Left lung (tissue), 10 donors: Measurements from ENCODE around the gene SIKE1. TPM values are rescaled to one million over a fixed set of nuclear protein-coding genes. Genes with fewer than 3 reads are reported as not detected.
"Not testable (repeated sequence)": the region's sequence is repeated elsewhere in the genome, so short reads cannot be mapped to it uniquely, and the experiment has no call there.

Source experiments
- ATAC-seq: fragments of 200-7000 bp; cut with Tn5 transposase; one replicate; pipeline ENCODE4 v1.9.1; 2020; ENCODE audit warnings: moderate library complexity
- DNase-seq, 4 donors: peaks; one replicate each; pipeline ENCODE4 v3.0.0-alpha.2; 2013 to 2020
- H3K27ac ChIP-seq, 2 donors: fragments of 200-600 bp; sonication (generic) in 1 of 2; one replicate each; pipeline versions ENCODE4 v1.5.0 to v1.8.0; 2020 to 2021
- H3K27me3 ChIP-seq, 2 donors: fragments of 200-600 bp; sonication (generic) in 1 of 2; one replicate each; pipeline versions ENCODE4 v1.5.0 to v1.8.0; 2020 to 2021
- H3K36me3 ChIP-seq, 2 donors: fragments of 200-600 bp; sonication (generic) in 1 of 2; one replicate each; pipeline versions ENCODE4 v1.5.0 to v1.8.0; 2020 to 2021
- H3K4me1 ChIP-seq, 2 donors: fragments of 200-600 bp; one replicate each; pipeline ENCODE4 v1.8.0; 2021
- H3K4me3 ChIP-seq, 2 donors: fragments of 200-600 bp; sonication (generic) in 1 of 2; one replicate each; pipeline versions ENCODE4 v1.5.0 to v1.8.0; 2020 to 2021; ENCODE audit warnings: mild to moderate bottlenecking in 1 of 2
- H3K9me3 ChIP-seq, 2 donors: fragments of 200-600 bp; sonication (generic) in 1 of 2; one replicate each; pipeline versions ENCODE4 v1.5.0 to v1.8.0; 2020 to 2021
- intact Hi-C, 2 donors: fragments of 100-400 bp; cut with DNase I; formaldehyde crosslinking; loops; one replicate each; pipeline versions ENCODE4 v1.11.2 to v1.14.2; 2022
- polyA plus RNA-seq, 6 donors: library from polyadenylated mRNA; unstranded; fragments of 120-200 nt; gene quantifications; one replicate each; pipeline ENCODE4 v1.2.1, GENCODE V29; 2013; ENCODE audit not compliant: insufficient read length in 6 of 6
- total RNA-seq, 2 donors: library from RNA; stranded (reverse); fragmentation: NEBNext Ultra II Directional; extraction: Animal tissue kit (Norgen Biotek cat#: 25700); gene quantifications; one replicate each; pipeline ENCODE4 v1.2.1, GENCODE V29; 2021
- TF ChIP-seq, protein P1 (sequence below), 2 donors: fragments of 200-600 bp; sonication (generic) in 1 of 2; IDR thresholded peaks; one replicate each; pipeline versions ENCODE4 v1.5.0 to v1.8.0; 2021; ENCODE audit warnings: antibody characterized with exemption in 2 of 2
- donor health status: DM: no; HTN: yes; CAD: no.
- donor health status: DM: no; HTN: no; CAD: no.

The SIKE1 gene
- total and polyA plus RNA-seq, 8 donors: 37.7 to 59.3 (median 49.1) TPM

DNA sequence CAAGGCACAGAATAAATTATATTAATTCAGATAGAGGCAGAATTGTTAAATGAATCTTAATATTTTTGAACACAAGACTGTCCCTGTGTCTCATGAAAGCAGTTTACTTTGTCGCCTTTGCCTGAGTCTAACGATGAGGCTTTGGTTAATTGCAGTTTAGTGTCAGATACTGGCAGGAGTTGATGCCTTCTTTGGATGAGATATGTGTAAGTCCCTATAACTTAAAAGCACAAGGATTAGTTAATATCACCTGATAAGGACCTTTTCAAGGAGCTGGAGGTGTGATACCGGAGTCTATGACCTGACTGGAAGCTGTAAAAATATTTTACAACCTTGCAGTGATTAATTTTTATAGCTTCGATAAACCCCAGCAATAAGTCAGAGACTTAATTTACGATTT, 2.0 kb upstream of the SIKE1 start:
- Histone ChIP-seq H3K36me3 (peaks cover 0 to 13% of the 10 kb centered on the region in 2 donors), H3K4me1 (peaks cover 4 to 18% of the 10 kb centered on the region in 2 donors), H3K27ac (no peak overlapping the region), H3K4me3 (no peak overlapping the region), H3K9me3 (peaks cover 0 to 10% of the 10 kb centered on the region in 2 donors), H3K27me3 (peaks cover 0 to 24% of the 10 kb centered on the region in 2 donors)
- no peak for DNase-seq
- TF ChIP-seq, protein P1, sequence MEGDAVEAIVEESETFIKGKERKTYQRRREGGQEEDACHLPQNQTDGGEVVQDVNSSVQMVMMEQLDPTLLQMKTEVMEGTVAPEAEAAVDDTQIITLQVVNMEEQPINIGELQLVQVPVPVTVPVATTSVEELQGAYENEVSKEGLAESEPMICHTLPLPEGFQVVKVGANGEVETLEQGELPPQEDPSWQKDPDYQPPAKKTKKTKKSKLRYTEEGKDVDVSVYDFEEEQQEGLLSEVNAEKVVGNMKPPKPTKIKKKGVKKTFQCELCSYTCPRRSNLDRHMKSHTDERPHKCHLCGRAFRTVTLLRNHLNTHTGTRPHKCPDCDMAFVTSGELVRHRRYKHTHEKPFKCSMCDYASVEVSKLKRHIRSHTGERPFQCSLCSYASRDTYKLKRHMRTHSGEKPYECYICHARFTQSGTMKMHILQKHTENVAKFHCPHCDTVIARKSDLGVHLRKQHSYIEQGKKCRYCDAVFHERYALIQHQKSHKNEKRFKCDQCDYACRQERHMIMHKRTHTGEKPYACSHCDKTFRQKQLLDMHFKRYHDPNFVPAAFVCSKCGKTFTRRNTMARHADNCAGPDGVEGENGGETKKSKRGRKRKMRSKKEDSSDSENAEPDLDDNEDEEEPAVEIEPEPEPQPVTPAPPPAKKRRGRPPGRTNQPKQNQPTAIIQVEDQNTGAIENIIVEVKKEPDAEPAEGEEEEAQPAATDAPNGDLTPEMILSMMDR (IDR thresholded peaks at IDR 0.05): no peak
- no peak for ATAC-seq
- intact Hi-C loops: no loop called here

DNA sequence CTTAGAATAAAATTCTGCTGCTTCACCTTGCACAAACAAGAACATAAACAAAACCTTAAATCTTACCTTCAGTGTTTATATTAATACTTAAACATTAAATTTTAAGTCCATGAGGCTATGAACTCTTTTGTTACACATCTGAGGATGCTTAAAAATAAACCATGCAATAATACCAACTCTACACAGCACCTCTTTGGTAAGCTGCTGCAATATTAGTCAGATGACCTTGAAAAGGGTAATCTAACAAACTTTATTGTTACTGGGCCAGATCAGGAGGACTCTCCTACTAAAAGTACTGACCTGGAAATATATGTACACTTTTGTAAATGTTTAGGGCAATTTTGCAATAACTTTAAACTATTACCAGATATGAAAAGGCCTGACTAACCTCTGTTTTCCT, 763 bp downstream of the SIKE1 start:
- peak overlapping the region; percentile 49 to 85 for H3K4me3 ChIP-seq
- H3K27me3 ChIP-seq: peaks cover 0 to 16% of the 10 kb centered on the region in 2 donors
- H3K9me3 ChIP-seq: no peaks in the 10 kb centered on the region
- ATAC-seq: no peak
- no peak for DNase-seq
- intact Hi-C loops: no loop called here
- H3K4me1 ChIP-seq: peaks cover 4 to 18% of the 10 kb centered on the region in 2 donors
- TF ChIP-seq, protein P1 (IDR thresholded peaks at IDR 0.05): no peak
- H3K27ac ChIP-seq: peak overlapping the region in 1 of 2 donors; percentile 92
- peaks cover 0 to 34% of the 10 kb centered on the region in 2 donors for H3K36me3 ChIP-seq

DNA sequence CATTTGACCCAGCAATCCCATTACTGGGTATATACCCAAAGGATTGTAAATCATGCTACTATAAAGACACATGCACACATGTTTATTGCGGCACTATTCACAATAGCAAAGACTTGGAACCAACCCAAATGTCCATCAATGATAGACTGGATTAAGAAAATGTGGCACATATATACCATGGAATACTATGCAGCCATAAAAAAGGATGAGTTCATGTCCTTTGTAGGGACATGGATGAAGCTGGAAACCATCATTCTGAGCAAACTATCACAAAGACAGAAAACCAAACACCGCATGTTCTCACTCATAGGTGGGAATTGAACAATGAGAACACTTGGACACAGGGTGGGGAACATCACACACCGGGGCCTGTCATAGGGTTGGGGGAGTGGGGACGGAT, 3.8 kb downstream of the SIKE1 start:
- intact Hi-C loops, DNase-seq, H3K4me3 ChIP-seq, H3K27ac ChIP-seq, H3K9me3 ChIP-seq, ATAC-seq, H3K27me3 ChIP-seq: not testable (repeated sequence)
- peaks cover 4 to 18% of the 10 kb centered on the region in 2 donors for H3K4me1 ChIP-seq
- H3K36me3 ChIP-seq: peaks cover 0 to 58% of the 10 kb centered on the region in 2 donors

DNA sequence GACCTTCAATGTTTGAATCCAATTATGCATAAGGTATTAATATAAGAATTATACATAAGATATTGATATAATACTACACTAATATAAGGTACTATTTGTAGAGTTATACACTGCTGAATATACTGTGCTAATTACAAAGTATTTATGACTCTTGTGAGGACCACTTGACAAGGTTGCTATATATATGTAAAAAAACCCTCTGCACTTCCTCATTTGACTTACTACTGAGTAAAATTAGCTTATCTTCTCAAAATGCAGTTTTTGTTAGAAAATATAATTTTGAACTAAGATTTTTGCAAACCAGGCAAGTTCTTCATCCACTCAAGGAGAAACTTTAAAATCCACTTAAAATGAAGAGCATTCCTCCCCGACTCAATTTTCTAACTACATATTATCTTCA, 8.5 kb downstream of the SIKE1 start:
- H3K27ac ChIP-seq: no peak overlapping the region
- no peak for ATAC-seq
- no peak for DNase-seq

DNA sequence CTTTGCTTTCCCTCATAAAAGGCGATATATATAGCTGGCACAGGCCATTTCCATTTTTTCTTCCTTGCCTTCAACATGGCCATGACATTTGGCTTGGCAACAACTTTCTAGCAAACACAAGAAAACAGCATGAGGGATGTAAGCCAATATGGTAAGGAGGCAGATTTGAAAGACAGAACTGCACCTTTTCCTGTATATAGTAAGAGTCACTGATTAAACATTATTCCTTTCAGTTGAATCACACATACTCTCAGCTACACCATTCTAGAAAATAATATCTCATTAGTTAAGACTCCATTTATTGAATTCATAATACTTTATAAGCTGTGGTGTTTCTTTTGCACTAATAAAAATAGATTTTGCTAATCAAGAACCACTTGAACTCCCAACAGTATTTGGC, 9.5 kb downstream of the SIKE1 start:
- peaks cover 0 to 63% of the 10 kb centered on the region in 2 donors for H3K36me3 ChIP-seq
- H3K27ac ChIP-seq: no peak overlapping the region

More for the DNA sequence above, 8.5 kb downstream of the SIKE1 start:
- no peaks in the 10 kb centered on the region for H3K27me3 ChIP-seq
- H3K36me3 ChIP-seq: peaks cover 0 to 67% of the 10 kb centered on the region in 2 donors
- no peaks in the 10 kb centered on the region for H3K9me3 ChIP-seq
- H3K4me1 ChIP-seq: no peaks in the 10 kb centered on the region
- TF ChIP-seq, protein P1 (IDR thresholded peaks at IDR 0.05): no peak
- no peak overlapping the region for H3K4me3 ChIP-seq
- intact Hi-C loops: no loop called here

More for the DNA sequence above, 9.5 kb downstream of the SIKE1 start:
- TF ChIP-seq, protein P1 (IDR thresholded peaks at IDR 0.05): no peak
- intact Hi-C loops: no loop called here
- DNase-seq: no peak
- H3K4me1 ChIP-seq: no peaks in the 10 kb centered on the region
- no peaks in the 10 kb centered on the region for H3K27me3 ChIP-seq
- H3K9me3 ChIP-seq: no peaks in the 10 kb centered on the region
- no peak overlapping the region for H3K4me3 ChIP-seq
- ATAC-seq: no peak
